Measurements from ENCODE around the gene MLXIP. TPM values are rescaled to one million over a fixed set of nuclear protein-coding genes. Genes with fewer than 3 reads are reported as not detected.
A peak's percentile ranks its signal among the peaks of the same experiment; 100 is the strongest.
"Not testable (repeated sequence)": the region's sequence is repeated elsewhere in the genome, so short reads cannot be mapped to it uniquely, and the experiment has no call there.

Gene MLXIP
- total and polyA plus RNA-seq, 9 of the 15 experiments (the other 6 are each of a cell fraction or from before 2014, with no cell fraction given), result 2.2 to 66.3 (median 18.1) TPM

GRCh38 chr12:122104844-122105243 lies 26.3 kb downstream of the MLXIP start:
- H3K4me2 ChIP-seq (ENCODE audit: insufficient read depth, low read length), result no peak overlapping the region
- CTCF ChIA-PET (ENCODE audit: low intra/inter-chr PET ratio), result no interaction called here
- peaks cover 27% of the 10 kb centered on the region for H4K20me1 ChIP-seq (replicated peaks; ENCODE audit: control insufficient read depth, insufficient read depth, low read length)
- no peak for ATAC-seq
- FAIRE-seq, result no peak
- POLR2A ChIA-PET, result interaction anchor here (0.9 to 1.5 kb wide), 4 partner anchors 9 to 24 kb away, joined by 3 to 5 read pairs (median 3); no protein-coding TSS in a partner anchor
- H2AFZ ChIP-seq (ENCODE audit: low read depth, low read length), result no peak overlapping the region
- H3K27me3 ChIP-seq (ENCODE audit: control insufficient read depth in 2 of 2, insufficient read depth in 2 of 2, low read length in 2 of 2), result no peaks in the 10 kb centered on the region
- no peak overlapping the region for H3K4me3 ChIP-seq
- 48% methylated on average over 7 of the region's 7 CpGs for WGBS (ENCODE audit: insufficient coverage, low coverage, missing lambda C conversion rate)
- peaks cover 46% of the 10 kb centered on the region; the same call in 2 of the 3 replicates for H3K36me3 ChIP-seq (ENCODE audit: control insufficient read depth, insufficient read depth, low read length)
- in situ Hi-C loops (cut with MboI), result no loop called here
- no TSS peak for BruUV-seq (replicated peaks)
- no peak overlapping the region for H3K9ac ChIP-seq (ENCODE audit: insufficient read depth in 1 of 2, low read depth in 2 of 2, low read length in 2 of 2)
- 0 out of 2 replicates have a peak, but pooled peaks cover 2% of the 10 kb centered on the region for H3K9me3 ChIP-seq (replicated peaks; ENCODE audit: control insufficient read depth, insufficient read depth, low read depth, low read length)
- DNase-seq (ENCODE audit: extremely low read depth in 1 of 4, low spot score in 3 of 4), result no peak
- peaks cover 23 to 26% of the 10 kb centered on the region in 2 experiments; a peak in 3 of 5 replicates for H3K4me1 ChIP-seq (replicated peaks in 1 of 2; ENCODE audit: control insufficient read depth in 2 of 2, insufficient read depth in 2 of 2, low read length in 2 of 2)
- intact Hi-C loops (cut with micrococcal nuclease), result no loop called here
- 0 out of 2 replicates have a peak, but pooled peaks have one; percentile 17 for TF ChIP-seq BHLHE40 (IDR thresholded peaks at IDR 0.05; ENCODE audit: low read length)
- no peak for TF ChIP-seq CCAR2 (IDR thresholded peaks at IDR 0.05; ENCODE audit: low read depth, low read length)
- H3K9me1 ChIP-seq (ENCODE audit: control insufficient read depth, insufficient read depth, low read length), result no peaks in the 10 kb centered on the region
- H3K27ac ChIP-seq (ENCODE audit: extremely low read depth, low read depth, low read length), result no peak overlapping the region
- peaks cover 98% of the 10 kb centered on the region for H3K79me2 ChIP-seq (ENCODE audit: control insufficient read depth, insufficient read depth, low read length)

- Histone ChIP-seq H3K4me1 (replicated peaks in 1 of 2; ENCODE audit: control insufficient read depth in 2 of 2, insufficient read depth in 2 of 2, low read length in 2 of 2) (peaks cover 21 to 23% of the 10 kb centered on the region in 2 experiments; a peak in 3 of 5 replicates), H4K20me1 (replicated peaks; ENCODE audit: control insufficient read depth, insufficient read depth, low read length) (peaks cover 27% of the 10 kb centered on the region), H3K36me3 (ENCODE audit: control insufficient read depth, insufficient read depth, low read length) (peaks cover 48% of the 10 kb centered on the region; the same call in 2 of the 3 replicates), H3K79me2 (ENCODE audit: control insufficient read depth, insufficient read depth, low read length) (peaks cover 97% of the 10 kb centered on the region)
- ATAC-seq; H3K4me3 ChIP-seq; DNase-seq (ENCODE audit: extremely low read depth in 1 of 4, low spot score in 3 of 4); H3K27me3 ChIP-seq (ENCODE audit: control insufficient read depth in 2 of 2, insufficient read depth in 2 of 2, low read length in 2 of 2); intact Hi-C loops (cut with micrococcal nuclease); in situ Hi-C loops (cut with MboI); H3K9me3 ChIP-seq (replicated peaks; ENCODE audit: control insufficient read depth, insufficient read depth, low read depth, low read length); H3K9me1 ChIP-seq (ENCODE audit: control insufficient read depth, insufficient read depth, low read length); H3K9ac ChIP-seq (ENCODE audit: insufficient read depth in 1 of 2, low read depth in 2 of 2, low read length in 2 of 2); FAIRE-seq; CTCF ChIA-PET (ENCODE audit: low intra/inter-chr PET ratio); H3K4me2 ChIP-seq (ENCODE audit: insufficient read depth, low read length); H3K27ac ChIP-seq (ENCODE audit: extremely low read depth, low read depth, low read length); BruUV-seq (replicated peaks); H2AFZ ChIP-seq (ENCODE audit: low read depth, low read length): not testable (repeated sequence)
- POLR2A ChIA-PET, result interaction anchor here (0.9 to 1.5 kb wide), 4 partner anchors 10 to 25 kb away, joined by 3 to 5 read pairs (median 3); no protein-coding TSS in a partner anchor
- WGBS (ENCODE audit: insufficient coverage, low coverage, missing lambda C conversion rate), result 70% methylated on average over 9 of the region's 11 CpGs
These were observed 26.9 kb downstream of the MLXIP start for GRCh38 chr12:122105496-122105895.

Measured in K562 (cell line).